OCI-LY1 (cell line): Measurements from ENCODE around the gene IGFBP2.

ENCODE experiments used
- CTCF ChIP-seq: fragments of 200-600 bp; sonication (generic), shearing (Covaris generic); IDR thresholded peaks from 2 replicates; pipeline ENCODE4 v1.5.1; 2017; ENCODE audit warnings: mild to moderate bottlenecking, antibody characterized with exemption, low read length, moderate library complexity, mixed read lengths
- EZH2 ChIP-seq: fragments of 200-600 bp; sonication (generic), shearing (Covaris generic); IDR thresholded peaks from 2 replicates; pipeline ENCODE4 v1.8.0; 2017; ENCODE audit warnings: borderline replicate concordance, mixed run types, mild to moderate bottlenecking, antibody characterized with exemption, low read length, moderate library complexity, mixed read lengths

GRCh38 chr2:216604458-216604857, 28.8 kb upstream of the IGFBP2 start:
- TF ChIP-seq CTCF (no peak), EZH2 (no peak)
